ENCODE results near the gene THSD4.

THSD4 gene

DNA sequence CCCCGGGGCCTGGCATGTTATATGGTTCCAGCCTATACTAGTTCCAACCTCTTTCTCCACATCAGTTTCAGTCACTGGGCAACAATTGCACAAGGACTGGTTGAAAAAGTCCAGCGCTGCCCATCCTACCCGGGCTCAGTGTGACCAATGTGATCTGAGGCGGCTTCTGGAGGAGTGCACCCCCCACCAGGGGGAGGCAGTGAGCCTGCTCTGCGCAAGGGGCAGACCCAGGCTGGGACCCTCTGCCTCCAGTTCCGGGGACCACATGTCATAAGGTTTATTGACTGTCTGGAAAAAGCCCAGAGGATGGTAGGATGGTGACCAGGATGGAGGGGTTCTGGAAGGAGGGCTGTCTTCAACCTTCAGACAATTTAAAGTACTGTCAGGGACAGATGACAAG lies 669.4 kb downstream of the THSD4 start:
- no peak for DNase-seq (ENCODE audit: low spot score)

DNA sequence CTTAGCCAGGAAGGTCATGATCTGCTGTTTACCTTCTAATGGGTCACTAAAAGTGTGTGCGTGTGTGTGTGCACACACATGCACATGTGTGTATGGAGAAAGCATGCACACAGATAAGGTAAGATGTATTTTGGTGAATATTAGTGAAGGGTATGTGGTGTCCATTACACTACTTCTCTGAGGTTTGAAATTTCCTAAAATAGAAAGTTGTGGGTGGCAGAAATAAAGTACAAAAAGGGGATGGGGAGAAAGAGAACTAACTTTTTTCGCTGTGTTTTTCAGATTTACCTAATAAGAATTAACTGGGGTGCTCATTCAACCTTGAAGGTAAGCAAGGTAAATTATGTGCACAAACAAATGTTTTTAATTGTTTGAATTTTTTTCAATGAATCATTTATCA lies 670.7 kb downstream of the THSD4 start:
- DNase-seq (ENCODE audit: low spot score) = no peak

- DNase-seq (ENCODE audit: low spot score) = no peak
Observed at GRCh38 chr15:71786673-71787072, 671.4 kb downstream of the THSD4 start.

- no peak for DNase-seq (ENCODE audit: low spot score)
Observed at GRCh38 chr15:71788646-71789579, 673.6 kb downstream of the THSD4 start.

DNA sequence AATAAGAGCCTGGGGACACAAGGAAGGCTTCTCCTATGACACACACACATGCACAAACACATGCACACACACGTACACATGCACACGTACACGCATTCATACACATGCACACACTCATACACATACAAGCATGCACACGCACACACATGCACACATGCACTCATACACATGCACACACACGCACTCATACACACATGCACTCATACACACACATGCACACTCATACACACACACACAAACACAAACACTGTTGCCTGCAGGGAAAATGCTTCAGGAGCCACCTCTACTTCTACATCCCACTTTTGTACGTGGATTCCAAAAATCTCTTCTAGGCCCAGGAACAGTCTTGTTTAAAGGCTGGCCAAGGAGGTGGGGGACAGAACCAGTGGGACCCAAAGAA lies 674.3 kb downstream of the THSD4 start:
- no peak for DNase-seq (ENCODE audit: low spot score)

DNA sequence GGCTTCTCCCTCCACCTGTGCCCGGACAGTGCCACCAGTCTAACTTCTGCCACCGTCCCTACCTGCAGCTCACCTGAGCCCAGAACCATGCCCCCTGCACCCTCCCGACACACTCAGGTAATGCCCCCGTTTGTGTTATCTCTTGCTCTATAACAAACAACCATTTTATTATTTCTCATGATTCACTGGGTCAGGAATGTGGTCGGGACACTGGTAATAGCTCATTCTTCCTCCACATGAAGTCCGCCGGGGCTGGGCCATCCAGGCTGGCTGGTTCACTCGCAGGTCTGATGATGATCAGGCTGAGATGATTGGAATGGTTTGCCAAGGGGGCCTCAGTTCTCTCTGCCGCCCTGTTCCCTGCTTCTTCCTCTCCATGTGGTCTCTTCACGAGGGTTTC lies 674.8 kb downstream of the THSD4 start:
- DNase-seq (ENCODE audit: low spot score) = peak; percentile 82

DNA sequence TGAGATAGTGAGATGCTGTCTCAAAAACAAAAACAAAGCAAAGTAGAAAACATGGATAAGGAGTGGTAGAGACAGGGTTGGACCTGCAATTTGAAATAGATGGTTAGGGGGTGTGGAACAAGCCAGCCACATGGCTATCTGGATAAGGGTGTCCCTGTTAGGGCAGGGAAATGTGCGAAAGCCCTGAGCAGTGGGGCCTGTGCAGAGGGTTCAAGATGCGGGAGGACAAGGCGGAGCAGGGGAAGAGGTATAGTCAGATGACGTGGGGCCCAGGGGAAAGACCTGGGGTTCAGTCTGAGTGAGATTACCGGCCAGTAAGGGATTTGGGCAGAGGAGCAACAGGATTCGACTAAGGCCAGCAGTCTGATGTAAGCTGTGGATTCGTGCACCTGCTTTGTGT lies 676.7 kb downstream of the THSD4 start:
- no peak for DNase-seq (ENCODE audit: low spot score)

- peak; percentile 86 for DNase-seq (ENCODE audit: low spot score)
Observed at GRCh38 chr15:71792521-71792920, 677.2 kb downstream of the THSD4 start.

- DNase-seq (ENCODE audit: low spot score) = no peak
Observed at GRCh38 chr15:71798641-71799040, 683.4 kb downstream of the THSD4 start.

- DNase-seq (ENCODE audit: low spot score) = peak; percentile 93
Observed at GRCh38 chr15:71800190-71800589, 684.9 kb downstream of the THSD4 start.

GRCh38 chr15:71800835-71801745 lies 685.8 kb downstream of the THSD4 start:
- DNase-seq (ENCODE audit: low spot score) = peak; percentile 79

DNA sequence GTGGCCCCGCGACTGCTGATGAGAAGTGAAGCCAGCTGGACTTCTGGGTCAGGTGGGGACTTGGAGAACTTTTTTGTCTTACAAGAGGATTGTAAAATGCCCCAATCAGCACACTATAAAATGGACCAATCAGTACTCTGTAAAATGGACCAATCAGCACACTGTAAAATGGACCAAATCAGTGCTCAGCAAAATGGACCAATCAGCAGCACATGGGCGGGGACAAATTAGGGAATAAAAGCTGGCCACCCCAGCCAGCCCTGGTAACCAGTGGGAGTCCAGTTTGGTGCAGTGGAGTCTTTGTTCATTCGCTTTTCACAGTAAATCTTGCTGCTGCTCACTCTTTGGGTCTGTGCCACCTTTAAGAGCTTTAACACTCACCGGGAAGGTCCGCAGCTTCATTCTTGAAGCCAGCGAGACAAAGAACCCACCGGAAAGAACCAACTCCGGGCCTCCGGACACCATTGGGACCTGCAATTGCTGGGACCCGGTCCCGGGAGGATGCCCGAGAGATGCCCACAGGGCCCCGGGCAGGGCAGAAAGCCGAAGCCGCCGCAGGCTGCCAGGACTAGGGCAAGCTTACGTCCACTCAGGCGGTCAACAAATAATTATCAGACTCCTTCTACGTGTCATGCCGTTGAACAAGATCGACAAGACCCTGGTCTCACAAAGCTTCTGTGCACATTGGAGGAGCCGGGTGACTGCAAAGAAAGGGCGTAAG lies 686.8 kb downstream of the THSD4 start:
- DNase-seq (ENCODE audit: low spot score) = no peak

GRCh38 chr15:71802770-71803169 lies 687.5 kb downstream of the THSD4 start:
- DNase-seq (ENCODE audit: low spot score) = no peak

GRCh38 chr15:71804226-71804625 lies 689.0 kb downstream of the THSD4 start:
- no peak for DNase-seq (ENCODE audit: low spot score)

- DNase-seq (ENCODE audit: low spot score) = peak; percentile 32
Observed at GRCh38 chr15:71804695-71805470, 689.6 kb downstream of the THSD4 start.

DNA sequence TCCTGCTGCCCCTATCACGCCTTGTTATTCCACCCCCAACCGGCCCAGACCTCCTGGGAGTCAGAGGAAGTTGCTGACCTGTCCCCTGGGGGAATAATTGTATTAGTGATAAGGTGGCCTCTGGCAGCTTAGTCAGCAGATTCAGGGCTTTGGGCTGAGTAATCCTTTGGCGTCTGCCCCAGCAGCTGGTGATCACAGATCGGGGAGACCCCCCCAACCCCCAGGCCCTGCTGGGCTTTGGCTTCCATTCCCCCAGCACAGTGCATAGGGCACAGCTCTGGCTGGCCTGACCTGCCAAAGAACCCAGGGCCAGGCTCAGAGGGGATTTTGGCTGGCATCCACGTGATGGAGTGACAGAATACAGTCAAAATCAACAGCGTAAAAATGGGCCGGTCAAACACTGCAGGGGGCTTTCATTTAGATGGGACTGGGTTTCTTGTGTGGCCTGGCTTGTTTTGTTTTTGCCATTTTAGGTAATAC lies 691.2 kb downstream of the THSD4 start:
- DNase-seq (ENCODE audit: low spot score) = peak; percentile 61

DNA sequence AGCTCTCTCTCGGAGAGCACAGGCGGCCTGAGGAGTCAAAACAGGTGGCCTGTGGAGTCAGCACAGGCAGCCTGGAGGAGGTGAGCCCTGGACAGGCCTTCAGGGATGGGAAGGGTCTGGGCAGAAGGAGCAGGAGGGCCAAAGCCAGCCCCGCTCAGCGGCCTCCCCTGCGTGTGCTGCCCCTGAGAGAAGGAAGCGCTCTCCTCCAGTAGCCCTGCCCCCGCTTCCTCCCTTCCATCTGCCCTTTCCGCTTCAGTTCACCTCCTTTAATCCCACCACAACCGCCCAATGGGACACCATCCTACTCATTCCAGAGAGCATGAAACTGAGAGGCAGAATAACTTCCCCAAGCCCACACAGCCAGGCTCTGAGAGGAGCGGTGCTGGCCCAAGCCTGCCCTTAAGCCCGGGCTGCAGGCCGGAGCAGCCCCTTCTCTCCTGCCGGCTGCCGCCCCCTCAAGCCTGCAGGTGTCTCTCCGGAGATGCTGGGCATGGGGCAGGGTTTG lies 691.9 kb downstream of the THSD4 start:
- DNase-seq (ENCODE audit: low spot score) = peak; percentile 15

GRCh38 chr15:71807691-71808091 lies 692.4 kb downstream of the THSD4 start:
- DNase-seq (ENCODE audit: low spot score) = peak; percentile 17

- DNase-seq (ENCODE audit: low spot score) = no peak
Observed at GRCh38 chr15:71808311-71809020, 693.2 kb downstream of the THSD4 start.

DNA sequence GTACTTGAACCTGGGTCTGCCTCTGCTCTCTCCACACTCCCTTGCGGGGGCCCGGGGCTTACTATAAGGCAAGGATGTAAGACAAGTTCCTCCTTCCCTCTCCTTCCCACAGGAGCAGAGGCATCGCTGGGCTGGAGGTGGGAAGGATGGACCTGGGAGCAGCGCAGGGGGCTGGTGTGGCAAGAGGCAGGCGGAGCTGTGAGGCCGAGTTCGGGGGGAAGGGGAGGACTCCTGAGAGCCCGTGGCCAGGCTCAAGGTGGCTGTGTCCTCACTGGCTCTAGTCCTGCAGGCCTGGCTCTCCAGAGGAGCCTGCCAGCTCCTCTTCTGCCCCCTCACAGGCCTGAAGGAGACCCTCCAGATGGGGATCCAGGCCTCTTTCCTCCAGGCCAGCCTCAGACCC lies 694.1 kb downstream of the THSD4 start:
- no peak for DNase-seq (ENCODE audit: low spot score)
